Hepatocyte (in vitro differentiated cells): ENCODE measurements around the gene BTRC. TPM values are rescaled to one million over a fixed set of nuclear protein-coding genes. Genes with fewer than 3 reads are reported as not detected.

Experiments
- DNase-seq: peaks from one replicate; pipeline ENCODE4 v3.0.0-alpha.2; 2016; ENCODE audit warnings: low spot score
- H2AFZ ChIP-seq: fragments of 200-600 bp; sonication (generic); 2 replicates; pipeline ENCODE4 v1.6.0; 2016; ENCODE audit warnings: antibody characterized with exemption, mild to moderate bottlenecking
- H3K27ac ChIP-seq: fragments of 200-600 bp; sonication (generic); 2 replicates; pipeline ENCODE4 v1.5.1; 2016; ENCODE audit warnings: mild to moderate bottlenecking
- H3K27me3 ChIP-seq: fragments of 200-600 bp; sonication (generic); 2 replicates; pipeline ENCODE4 v1.6.1; 2016
- H3K36me3 ChIP-seq: fragments of 200-600 bp; sonication (generic); replicated peaks from 2 replicates; pipeline ENCODE4 v1.5.1; 2016; ENCODE audit warnings: low read depth; ENCODE audit not compliant: insufficient read depth
- H3K4me1 ChIP-seq: fragments of 200-600 bp; sonication (generic); 2 replicates; pipeline ENCODE4 v1.5.1; 2016; ENCODE audit warnings: mild to moderate bottlenecking, moderate library complexity; ENCODE audit not compliant: insufficient read depth
- H3K4me2 ChIP-seq: fragments of 200-600 bp; sonication (generic); 2 replicates; pipeline ENCODE4 v1.6.0; 2016
- H3K4me3 ChIP-seq: fragments of 200-600 bp; sonication (generic); 2 replicates; pipeline ENCODE4 v1.5.1; 2016; ENCODE audit warnings: mild to moderate bottlenecking
- H3K79me2 ChIP-seq: fragments of 200-600 bp; sonication (generic); 2 replicates; pipeline ENCODE4 v1.6.0; 2017; ENCODE audit warnings: mild to moderate bottlenecking
- H3K9me2 ChIP-seq: fragments of 200-600 bp; sonication (generic); replicated peaks from 2 replicates; pipeline ENCODE4 v1.6.0; 2017; ENCODE audit warnings: mild to moderate bottlenecking; ENCODE audit not compliant: insufficient read depth
- H3K9me3 ChIP-seq: fragments of 200-600 bp; sonication (generic); 2 replicates; pipeline ENCODE4 v1.5.1; 2016; ENCODE audit warnings: low read depth, mild to moderate bottlenecking
- H4K20me1 ChIP-seq: fragments of 200-600 bp; sonication (generic); 2 replicates; pipeline ENCODE4 v1.6.0; 2016; ENCODE audit warnings: mild to moderate bottlenecking; ENCODE audit not compliant: insufficient read depth, poor library complexity, severe bottlenecking
- EZH2 ChIP-seq: fragments of 200-600 bp; sonication (generic); IDR thresholded peaks from 2 replicates; pipeline ENCODE4 v1.6.1; 2016; ENCODE audit warnings: antibody characterized with exemption, mild to moderate bottlenecking, borderline replicate concordance
- EZH2phosphoT487 ChIP-seq: fragments of 200-600 bp; sonication (generic); IDR thresholded peaks from one replicate; pipeline ENCODE4 v1.6.1; 2018; ENCODE audit warnings: antibody characterized with exemption, mild to moderate bottlenecking, low read depth, moderate library complexity; ENCODE audit not compliant: unreplicated experiment, severe bottlenecking
- WGBS: methylation state at CpG from one replicate; pipeline ENCODE4 v1.1.6; 2016; ENCODE audit warnings: low lambda C conversion rate; ENCODE audit errors: missing lambda C conversion rate; 5-methylcytosine and 5-hydroxymethylcytosine counted together
- polyA plus RNA-seq: library from polyadenylated mRNA; unstranded; fragments of >200 nt; fragmentation: Nextera tagmentation; extraction: Ambion mirVana; gene quantifications from 2 replicates; pipeline ENCODE4 v1.2.1, GENCODE V29; 2016
- total RNA-seq: library from RNA; depleted of rRNA; stranded (reverse); fragments of >200 nt; gene quantifications from 2 replicates; pipeline ENCODE4 v1.2.3, GENCODE V29; 2014
- TF ChIP-seq, protein P1 (sequence below): fragments of 200-600 bp; sonication (generic); IDR thresholded peaks from 2 replicates; pipeline ENCODE4 v1.5.1; 2016; ENCODE audit warnings: antibody characterized with exemption, mild to moderate bottlenecking; ENCODE audit not compliant: poor library complexity

Gene BTRC
- total RNA-seq: 24.3 and 25.9 TPM in 2 replicates
- 14.5 and 15.9 TPM in 2 replicates for polyA plus RNA-seq

DNA sequence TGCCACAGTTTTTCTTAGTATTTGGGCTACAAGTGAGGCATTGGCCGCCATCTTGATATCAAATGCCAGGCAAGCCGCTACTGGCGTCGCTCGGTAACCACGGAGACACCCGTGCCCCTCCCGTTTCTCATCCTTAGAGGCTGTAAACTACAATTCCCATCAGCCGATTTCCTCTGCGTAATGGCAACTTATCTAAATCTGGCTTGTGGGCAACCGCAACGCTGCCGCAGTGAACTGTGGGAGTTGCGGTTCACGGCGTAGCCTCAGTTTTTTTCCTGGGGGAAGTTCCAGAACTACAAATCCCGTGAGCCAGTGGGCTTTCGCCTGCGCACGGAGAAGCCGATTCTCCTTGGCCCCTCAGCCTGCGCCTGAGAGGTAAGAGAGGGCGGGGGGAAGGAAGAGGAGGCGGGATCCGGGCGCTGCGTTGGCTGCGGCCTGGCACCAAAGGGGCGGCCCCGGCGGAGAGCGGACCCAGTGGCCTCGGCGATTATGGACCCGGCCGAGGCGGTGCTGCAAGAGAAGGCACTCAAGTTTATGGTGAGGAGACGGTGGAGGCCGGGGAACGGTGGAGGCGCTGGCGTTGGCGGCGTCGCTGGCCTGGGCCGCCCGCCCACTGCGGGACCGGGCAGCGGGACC lies at the start of gene BTRC:
TSS of gene BTRC (plus strand) at position 474 of the 636 bp plus-strand sequence. CDS start at position 490, 16 bp downstream.
- WGBS: under 1% methylated on average over 46 of the region's 50 CpGs
- Histone ChIP-seq H3K36me3 (no peaks in the 10 kb centered on the region), H3K4me3 (peak within 1 kb of the TSS; percentile 35), H2AFZ (peak within 1 kb of the TSS; percentile 55), H4K20me1 (peaks cover 3% of the 10 kb centered on the region), H3K9me3 (no peaks in the 10 kb centered on the region), H3K9me2 (no peaks in the 10 kb centered on the region), H3K4me2 (peak within 1 kb of the TSS; percentile 89), H3K27me3 (peaks cover 1% of the 10 kb centered on the region), H3K27ac (peak within 1 kb of the TSS; percentile 90), H3K79me2 (peaks cover 38% of the 10 kb centered on the region), H3K4me1 (peaks cover 12% of the 10 kb centered on the region)
- no peak for TF ChIP-seq EZH2
- TF ChIP-seq, protein P1, sequence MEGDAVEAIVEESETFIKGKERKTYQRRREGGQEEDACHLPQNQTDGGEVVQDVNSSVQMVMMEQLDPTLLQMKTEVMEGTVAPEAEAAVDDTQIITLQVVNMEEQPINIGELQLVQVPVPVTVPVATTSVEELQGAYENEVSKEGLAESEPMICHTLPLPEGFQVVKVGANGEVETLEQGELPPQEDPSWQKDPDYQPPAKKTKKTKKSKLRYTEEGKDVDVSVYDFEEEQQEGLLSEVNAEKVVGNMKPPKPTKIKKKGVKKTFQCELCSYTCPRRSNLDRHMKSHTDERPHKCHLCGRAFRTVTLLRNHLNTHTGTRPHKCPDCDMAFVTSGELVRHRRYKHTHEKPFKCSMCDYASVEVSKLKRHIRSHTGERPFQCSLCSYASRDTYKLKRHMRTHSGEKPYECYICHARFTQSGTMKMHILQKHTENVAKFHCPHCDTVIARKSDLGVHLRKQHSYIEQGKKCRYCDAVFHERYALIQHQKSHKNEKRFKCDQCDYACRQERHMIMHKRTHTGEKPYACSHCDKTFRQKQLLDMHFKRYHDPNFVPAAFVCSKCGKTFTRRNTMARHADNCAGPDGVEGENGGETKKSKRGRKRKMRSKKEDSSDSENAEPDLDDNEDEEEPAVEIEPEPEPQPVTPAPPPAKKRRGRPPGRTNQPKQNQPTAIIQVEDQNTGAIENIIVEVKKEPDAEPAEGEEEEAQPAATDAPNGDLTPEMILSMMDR: no peak
- TF ChIP-seq EZH2phosphoT487: no peak
- DNase-seq: peak; percentile 98

DNA sequence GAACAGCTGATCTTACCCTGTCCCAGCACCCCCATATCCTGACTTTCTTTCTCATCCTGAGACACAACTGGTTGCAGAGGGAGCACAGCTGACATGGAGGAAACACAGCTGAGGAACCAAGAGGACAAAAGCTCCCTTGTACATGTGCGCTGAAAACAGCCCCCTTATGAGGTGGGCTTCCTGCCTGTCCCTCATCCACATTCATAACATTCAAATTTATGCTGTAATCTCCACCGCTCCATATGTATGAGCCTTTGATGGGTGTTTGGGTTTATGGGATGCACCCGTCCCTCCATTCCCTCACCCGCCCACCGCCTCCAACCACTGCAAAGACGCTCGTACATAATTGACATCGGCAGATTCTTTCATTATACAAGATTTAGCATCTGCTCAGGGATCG lies 49.6 kb upstream of the BTRC start:
- Histone ChIP-seq H2AFZ (no peak overlapping the region), H3K27ac (no peak overlapping the region), H3K4me2 (no peak overlapping the region), H3K36me3 (no peaks in the 10 kb centered on the region), H3K4me3 (no peak overlapping the region), H3K27me3 (peaks cover 11% of the 10 kb centered on the region), H4K20me1 (no peaks in the 10 kb centered on the region), H3K4me1 (no peaks in the 10 kb centered on the region), H3K9me2 (no peaks in the 10 kb centered on the region), H3K79me2 (no peaks in the 10 kb centered on the region), H3K9me3 (no peaks in the 10 kb centered on the region)
- TF ChIP-seq EZH2 (no peak), EZH2phosphoT487 (no peak)
- TF ChIP-seq, protein P1: no peak
- WGBS: 97% methylated on average over 8 of the region's 9 CpGs
- DNase-seq: no peak

- Histone ChIP-seq H3K4me1 (no peaks in the 10 kb centered on the region), H4K20me1 (no peaks in the 10 kb centered on the region), H3K36me3 (no peaks in the 10 kb centered on the region), H3K9me2 (no peaks in the 10 kb centered on the region), H3K4me3 (no peak overlapping the region), H3K9me3 (no peaks in the 10 kb centered on the region), H3K79me2 (no peaks in the 10 kb centered on the region), H3K4me2 (no peak overlapping the region), H3K27ac (no peak overlapping the region), H2AFZ (no peak overlapping the region), H3K27me3 (peaks cover 11% of the 10 kb centered on the region)
- TF ChIP-seq EZH2 (no peak), EZH2phosphoT487 (no peak)
- TF ChIP-seq, protein P1: no peak
- DNase-seq: peak; percentile 36
- 59% methylated on average over 17 of the region's 17 CpGs for WGBS
These were observed 48.4 kb upstream of the BTRC start for GRCh38 chr10:101305320-101306241.
